HUES64 (cell line): ENCODE data around the gene CLRN2.
A peak's percentile ranks its signal among the peaks of the same experiment; 100 is the strongest.

Experiments
- H3K27ac ChIP-seq: 2 replicates; pipeline ENCODE4 v1.7.0; 2013; ENCODE audit warnings: low read depth, low read length, inconsistent platforms
- H3K27me3 ChIP-seq: 2 replicates; pipeline ENCODE4 v1.6.1; 2013; ENCODE audit warnings: mild to moderate bottlenecking, low read length; ENCODE audit not compliant: insufficient read depth
- H3K36me3 ChIP-seq: 2 replicates; pipeline ENCODE4 v1.6.1; 2013; ENCODE audit warnings: mild to moderate bottlenecking, low read length; ENCODE audit not compliant: insufficient read depth
- H3K4me1 ChIP-seq: 2 replicates; pipeline ENCODE4 v1.6.1; 2013; ENCODE audit warnings: mild to moderate bottlenecking, low read length, moderate library complexity; ENCODE audit not compliant: insufficient read depth
- H3K4me3 ChIP-seq: 2 replicates; pipeline ENCODE4 v1.5.1; 2013; ENCODE audit warnings: mild to moderate bottlenecking, low read length, moderate library complexity
- H3K9ac ChIP-seq: 2 replicates; pipeline ENCODE4 v1.6.1; 2013; ENCODE audit warnings: mild to moderate bottlenecking, low read depth, low read length
- H3K9me3 ChIP-seq: 2 replicates; pipeline ENCODE4 v1.6.1; 2013; ENCODE audit warnings: low read depth, low read length; ENCODE audit not compliant: insufficient read depth
- WGBS: fragments of 150-250, 120-280 bp; methylation state at CpG from one replicate; pipeline ENCODE4 v1.1.7; 2013; ENCODE audit warnings: missing lambda C conversion rate; 5-methylcytosine and 5-hydroxymethylcytosine counted together

CLRN2 gene

DNA sequence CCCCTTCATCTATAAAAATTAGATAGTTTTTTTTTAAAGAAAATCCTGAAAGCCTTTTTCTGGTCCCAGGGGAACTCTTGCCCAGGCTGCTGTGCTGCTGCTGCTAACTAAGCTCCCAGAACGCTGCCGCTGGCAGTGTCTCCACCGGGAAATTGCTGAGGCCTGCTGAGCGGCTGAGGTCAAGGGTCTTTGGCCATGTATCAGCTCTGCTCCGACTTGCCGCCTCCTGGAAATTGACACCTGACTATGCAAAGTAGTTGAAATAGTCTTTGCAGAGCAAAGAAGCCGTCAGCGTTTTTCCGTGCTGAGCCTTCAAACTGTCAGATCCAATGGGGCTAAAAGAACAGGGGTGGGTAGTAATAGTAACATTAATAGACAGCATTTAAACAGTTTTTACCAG lies 3.9 kb upstream of the CLRN2 start:
- peak overlapping the region; percentile 67 for H3K4me3 ChIP-seq
- H3K36me3 ChIP-seq: peaks cover 14% of the 10 kb centered on the region
- peaks cover 10% of the 10 kb centered on the region for H3K4me1 ChIP-seq
- 7% methylated on average over 9 of the region's 9 CpGs for WGBS
- no peak overlapping the region for H3K27ac ChIP-seq
- H3K9ac ChIP-seq: no peak overlapping the region
- H3K9me3 ChIP-seq: no peaks in the 10 kb centered on the region
- peaks cover 12% of the 10 kb centered on the region; the same call in 1 of the 2 replicates for H3K27me3 ChIP-seq

DNA sequence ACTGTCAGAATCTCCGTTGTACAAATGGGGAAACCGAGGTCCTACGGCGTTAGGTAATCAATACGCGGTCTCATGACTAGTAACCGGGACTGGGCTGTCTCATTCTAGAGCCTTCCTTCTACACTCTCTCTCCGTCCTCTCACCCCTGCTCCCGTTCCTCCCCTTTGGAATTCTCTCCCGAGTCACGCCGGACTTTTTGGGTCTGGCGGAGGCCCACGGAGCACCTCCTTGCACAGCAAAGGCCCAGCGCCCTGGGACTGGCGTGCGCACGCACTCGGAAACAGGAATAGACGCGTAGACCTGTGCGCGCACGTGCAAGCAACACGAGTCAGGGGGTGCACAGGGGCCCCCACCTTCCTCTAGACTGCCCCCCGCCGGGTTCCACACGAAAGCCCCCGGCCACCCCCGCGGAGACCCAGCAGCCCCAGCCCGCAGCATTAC lies 3.4 kb upstream of the CLRN2 start:
- Histone ChIP-seq H3K36me3 (peaks cover 14% of the 10 kb centered on the region), H3K4me3 (peak overlapping the region; percentile 67), H3K9ac (peak overlapping the region; percentile 65), H3K27me3 (peaks cover 12% of the 10 kb centered on the region; the same call in 1 of the 2 replicates), H3K4me1 (peaks cover 10% of the 10 kb centered on the region), H3K27ac (no peak overlapping the region), H3K9me3 (no peaks in the 10 kb centered on the region)
- WGBS: 2% methylated on average over 32 of the region's 32 CpGs

- H3K36me3 ChIP-seq: peaks cover 14% of the 10 kb centered on the region
- peak within 1 kb of the TSS; percentile 65 for H3K9ac ChIP-seq
- H3K9me3 ChIP-seq: no peaks in the 10 kb centered on the region
- no peak within 1 kb of the TSS for H3K27ac ChIP-seq
- H3K27me3 ChIP-seq: peaks cover 12% of the 10 kb centered on the region; the same call in 1 of the 2 replicates
- H3K4me1 ChIP-seq: peaks cover 14% of the 10 kb centered on the region
- WGBS: 2% methylated on average over 62 of the region's 65 CpGs
- H3K4me3 ChIP-seq: peak within 1 kb of the TSS; percentile 67
These were observed 2.8 kb upstream of the CLRN2 start, which contains the start of gene QDPR for GRCh38 chr4:17511950-17512795. Gene QDPR (minus strand): TSS chr4:17512090. CDS start chr4:17512054, 36 bp downstream.

GRCh38 chr4:17512973-17513665 lies 1.8 kb upstream of the CLRN2 start:
- no peak overlapping the region for H3K4me3 ChIP-seq
- no peak overlapping the region for H3K27ac ChIP-seq
- no peaks in the 10 kb centered on the region for H3K9me3 ChIP-seq
- peaks cover 24% of the 10 kb centered on the region for H3K4me1 ChIP-seq
- WGBS: 88% methylated on average over 5 of the region's 5 CpGs
- H3K36me3 ChIP-seq: peaks cover 10% of the 10 kb centered on the region
- no peak overlapping the region for H3K9ac ChIP-seq
- H3K27me3 ChIP-seq: peaks cover 12% of the 10 kb centered on the region; the same call in 1 of the 2 replicates

- no peak overlapping the region for H3K27ac ChIP-seq
- 94% methylated on average over 12 of the region's 14 CpGs for WGBS
- peaks cover 22% of the 10 kb centered on the region for H3K4me1 ChIP-seq
- no peak overlapping the region for H3K9ac ChIP-seq
- peaks cover 12% of the 10 kb centered on the region; the same call in 1 of the 2 replicates for H3K27me3 ChIP-seq
- no peaks in the 10 kb centered on the region for H3K9me3 ChIP-seq
- H3K4me3 ChIP-seq: no peak overlapping the region
- no peaks in the 10 kb centered on the region for H3K36me3 ChIP-seq
These were observed 761 bp downstream of the CLRN2 start for GRCh38 chr4:17515445-17516407.

- H3K9me3 ChIP-seq: no peaks in the 10 kb centered on the region
- H3K4me1 ChIP-seq: peaks cover 20% of the 10 kb centered on the region
- no peak overlapping the region for H3K4me3 ChIP-seq
- no peak overlapping the region for H3K9ac ChIP-seq
- 11% methylated on average over 1 of the region's 1 CpG for WGBS
- H3K36me3 ChIP-seq: no peaks in the 10 kb centered on the region
- H3K27ac ChIP-seq: no peak overlapping the region
- H3K27me3 ChIP-seq: peaks cover 7% of the 10 kb centered on the region; the same call in 1 of the 2 replicates
These were observed 2.0 kb downstream of the CLRN2 start for GRCh38 chr4:17516980-17517379.

DNA sequence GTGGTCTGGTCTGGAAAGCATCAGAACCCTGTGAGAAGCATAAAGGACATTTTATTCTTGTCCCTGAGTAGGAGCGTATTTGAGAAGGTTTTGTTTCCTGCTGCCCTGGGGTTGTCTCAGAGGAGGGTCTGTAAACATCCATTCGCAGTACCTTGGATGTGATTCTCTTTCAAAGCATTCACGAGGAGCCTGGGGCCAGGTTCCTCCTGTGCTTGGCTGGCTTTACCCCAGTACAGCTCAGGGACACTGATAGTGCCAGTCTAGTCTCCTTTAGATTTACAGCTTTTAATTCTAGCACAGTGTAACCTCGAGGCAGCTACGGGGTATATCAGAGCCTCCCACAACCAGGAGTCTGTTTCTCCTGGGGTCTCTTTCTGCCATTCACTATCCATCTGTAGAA lies 2.7 kb downstream of the CLRN2 start:
- no peaks in the 10 kb centered on the region for H3K36me3 ChIP-seq
- H3K4me1 ChIP-seq: peaks cover 20% of the 10 kb centered on the region
- no peak overlapping the region for H3K9ac ChIP-seq
- H3K9me3 ChIP-seq: no peaks in the 10 kb centered on the region
- H3K27me3 ChIP-seq: peaks cover 6% of the 10 kb centered on the region; the same call in 1 of the 2 replicates
- peak overlapping the region; percentile 17; the same call in 1 of the 2 replicates for H3K27ac ChIP-seq
- WGBS: 31% methylated on average over 5 of the region's 5 CpGs
- H3K4me3 ChIP-seq: 0 out of 2 replicates have a peak overlapping the region, but pooled peaks have one; percentile 3

GRCh38 chr4:17521595-17521994 lies 6.6 kb downstream of the CLRN2 start:
- 96% methylated on average over 4 of the region's 5 CpGs for WGBS
- H3K4me3 ChIP-seq: no peak overlapping the region
- no peaks in the 10 kb centered on the region for H3K9me3 ChIP-seq
- peaks cover 15% of the 10 kb centered on the region for H3K4me1 ChIP-seq
- H3K27me3 ChIP-seq: no peaks in the 10 kb centered on the region
- H3K9ac ChIP-seq: no peak overlapping the region
- no peaks in the 10 kb centered on the region for H3K36me3 ChIP-seq
- H3K27ac ChIP-seq: no peak overlapping the region

DNA sequence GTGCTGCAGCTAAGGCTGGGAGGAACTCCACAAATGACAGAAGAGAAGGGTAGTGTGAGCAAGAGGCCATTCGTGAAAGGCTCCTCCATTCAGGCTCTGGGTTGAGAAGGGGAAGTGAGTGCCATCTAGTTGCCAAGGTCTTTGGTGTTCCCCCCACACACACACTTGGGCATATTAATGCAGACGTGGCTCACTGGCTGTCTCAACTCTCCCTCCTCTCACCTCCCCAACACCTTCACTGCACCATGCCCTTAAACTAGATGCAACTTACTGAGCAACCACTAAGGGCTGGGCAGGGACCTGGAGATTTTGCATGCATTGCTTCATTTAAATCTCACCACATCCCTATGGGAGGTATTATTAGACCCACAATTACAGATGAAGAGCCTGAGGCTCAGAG lies 8.7 kb downstream of the CLRN2 start:
- no peaks in the 10 kb centered on the region for H3K27me3 ChIP-seq
- H3K9ac ChIP-seq: no peak overlapping the region
- H3K27ac ChIP-seq: no peak overlapping the region
- H3K36me3 ChIP-seq: no peaks in the 10 kb centered on the region
- no peaks in the 10 kb centered on the region for H3K4me1 ChIP-seq
- WGBS: 61% methylated on average over 2 of the region's 2 CpGs
- no peaks in the 10 kb centered on the region for H3K9me3 ChIP-seq
- H3K4me3 ChIP-seq: no peak overlapping the region

GRCh38 chr4:17526695-17527477 lies 11.9 kb downstream of the CLRN2 start:
- no peak overlapping the region for H3K4me3 ChIP-seq
- H3K4me1 ChIP-seq: no peaks in the 10 kb centered on the region
- H3K9me3 ChIP-seq: no peaks in the 10 kb centered on the region
- no peaks in the 10 kb centered on the region for H3K36me3 ChIP-seq
- no peak overlapping the region for H3K9ac ChIP-seq
- H3K27me3 ChIP-seq: no peaks in the 10 kb centered on the region
- H3K27ac ChIP-seq: no peak overlapping the region
- WGBS: 91% methylated on average over 26 of the region's 27 CpGs
